RCC 7860 (cell line): ENCODE results near the gene FRMD4A.
"Not testable (repeated sequence)": the region's sequence is repeated elsewhere in the genome, so short reads cannot be mapped to it uniquely, and the experiment has no call there.

ENCODE experiments used
- DNase-seq: peaks from one replicate; pipeline ENCODE4 v3.0.0-alpha.2; 2015; ENCODE audit warnings: low spot score
- FAIRE-seq: peaks from 2 replicates; lab custom pipeline; 2012; peaks lifted over from hg19 to GRCh38; lab: Jason Lieb, UNC

FRMD4A gene

GRCh38 chr10:14158575-14158974 lies 172.1 kb downstream of the FRMD4A start:
- DNase-seq (no peak), FAIRE-seq (no peak)

GRCh38 chr10:14156104-14156503 lies 174.6 kb downstream of the FRMD4A start:
- DNase-seq = no peak
- FAIRE-seq = no peak

GRCh38 chr10:14153570-14154055 lies 177.1 kb downstream of the FRMD4A start:
- DNase-seq = no peak
- FAIRE-seq = no peak

GRCh38 chr10:14151571-14151970 lies 179.2 kb downstream of the FRMD4A start:
- no peak for FAIRE-seq
- DNase-seq = no peak

GRCh38 chr10:14150526-14150925 lies 180.2 kb downstream of the FRMD4A start:
- FAIRE-seq = no peak
- no peak for DNase-seq

GRCh38 chr10:14146501-14146900 lies 184.2 kb downstream of the FRMD4A start:
- no peak for DNase-seq

GRCh38 chr10:14146025-14146424 lies 184.7 kb downstream of the FRMD4A start:
- FAIRE-seq (no peak), DNase-seq (no peak)

More at GRCh38 chr10:14146501-14146900, 184.2 kb downstream of the FRMD4A start:
- FAIRE-seq = no peak

- FAIRE-seq (no peak), DNase-seq (no peak)
Observed at GRCh38 chr10:14144451-14144850, 186.3 kb downstream of the FRMD4A start.

- DNase-seq (no peak), FAIRE-seq (no peak)
Observed at GRCh38 chr10:14142606-14143250, 188.0 kb downstream of the FRMD4A start.

- FAIRE-seq (no peak), DNase-seq (no peak)
Observed at GRCh38 chr10:14141283-14141682, 189.4 kb downstream of the FRMD4A start.

- DNase-seq = no peak
- FAIRE-seq = no peak
Observed at GRCh38 chr10:14137391-14137790, 193.3 kb downstream of the FRMD4A start.

- not testable (repeated sequence) for FAIRE-seq, DNase-seq
Observed at GRCh38 chr10:14135196-14135595, 195.5 kb downstream of the FRMD4A start.

- DNase-seq (no peak), FAIRE-seq (no peak)
Observed at GRCh38 chr10:14134275-14134674, 196.4 kb downstream of the FRMD4A start.

- DNase-seq (no peak), FAIRE-seq (no peak)
Observed at GRCh38 chr10:14131261-14131960, 199.3 kb downstream of the FRMD4A start.

- no peak for DNase-seq
- FAIRE-seq = no peak
Observed at GRCh38 chr10:14129770-14130169, 201.0 kb downstream of the FRMD4A start.

GRCh38 chr10:14128519-14128918 lies 202.2 kb downstream of the FRMD4A start:
- FAIRE-seq = no peak

GRCh38 chr10:14126697-14127440 lies 203.9 kb downstream of the FRMD4A start:
- DNase-seq (peak; percentile 53), FAIRE-seq (peak; percentile 73)

More at GRCh38 chr10:14128519-14128918, 202.2 kb downstream of the FRMD4A start:
- DNase-seq = no peak

- FAIRE-seq = no peak
- DNase-seq = no peak
Observed at GRCh38 chr10:14125564-14125963, 205.2 kb downstream of the FRMD4A start.

GRCh38 chr10:14124941-14125340 lies 205.8 kb downstream of the FRMD4A start:
- FAIRE-seq = no peak
- no peak for DNase-seq

- no peak for FAIRE-seq
- no peak for DNase-seq
Observed at GRCh38 chr10:14123139-14123538, 207.6 kb downstream of the FRMD4A start.

GRCh38 chr10:14120812-14121211 lies 209.9 kb downstream of the FRMD4A start:
- FAIRE-seq (no peak), DNase-seq (no peak)

- DNase-seq = no peak
- FAIRE-seq = no peak
Observed at GRCh38 chr10:14118953-14119352, 211.8 kb downstream of the FRMD4A start.
